ENCODE measurements around the gene TCF20.

Gene TCF20

DNA sequence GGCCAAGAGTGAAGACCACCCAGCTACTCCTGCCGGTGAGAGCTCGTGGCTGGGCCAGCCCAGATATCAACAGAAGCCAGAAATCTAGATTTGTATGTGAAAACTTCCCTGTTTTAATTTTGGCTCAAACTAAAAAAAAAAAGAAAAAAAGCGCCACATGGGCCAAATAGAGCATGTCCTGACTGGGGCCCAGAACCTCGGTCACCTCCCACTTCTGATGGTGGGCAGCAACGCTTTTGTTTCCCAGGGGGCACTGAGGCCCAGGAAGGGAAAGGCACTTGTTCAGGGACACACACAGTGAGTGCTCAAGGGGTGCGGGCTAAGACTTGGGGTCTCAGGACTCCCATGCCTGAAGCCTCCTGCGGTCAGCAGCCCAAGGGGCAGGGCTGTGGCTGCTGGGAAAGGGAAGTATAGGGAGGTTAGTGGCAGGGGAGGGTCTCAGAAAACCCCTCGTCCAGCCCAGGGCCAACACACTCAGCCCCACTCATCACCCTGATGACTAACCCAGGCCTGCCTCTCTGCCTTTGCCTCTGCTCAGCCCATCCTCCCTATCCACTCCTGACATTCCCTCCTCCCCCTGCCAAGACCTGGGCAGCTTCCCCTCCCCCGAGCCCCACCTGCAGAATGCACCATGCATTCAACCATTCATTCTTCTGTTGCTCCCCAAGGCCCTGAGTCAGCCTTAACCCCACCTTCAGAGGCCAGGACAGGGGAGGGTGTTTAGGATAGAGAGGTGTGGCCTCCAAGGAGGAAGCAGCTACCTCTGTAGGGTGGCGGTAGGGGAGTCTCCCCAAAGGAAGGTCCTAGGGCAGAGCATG is 30.0 kb upstream of the TCF20 start:
- no peak for DNase-seq (ENCODE audit: low read depth in 2 of 2)

DNA sequence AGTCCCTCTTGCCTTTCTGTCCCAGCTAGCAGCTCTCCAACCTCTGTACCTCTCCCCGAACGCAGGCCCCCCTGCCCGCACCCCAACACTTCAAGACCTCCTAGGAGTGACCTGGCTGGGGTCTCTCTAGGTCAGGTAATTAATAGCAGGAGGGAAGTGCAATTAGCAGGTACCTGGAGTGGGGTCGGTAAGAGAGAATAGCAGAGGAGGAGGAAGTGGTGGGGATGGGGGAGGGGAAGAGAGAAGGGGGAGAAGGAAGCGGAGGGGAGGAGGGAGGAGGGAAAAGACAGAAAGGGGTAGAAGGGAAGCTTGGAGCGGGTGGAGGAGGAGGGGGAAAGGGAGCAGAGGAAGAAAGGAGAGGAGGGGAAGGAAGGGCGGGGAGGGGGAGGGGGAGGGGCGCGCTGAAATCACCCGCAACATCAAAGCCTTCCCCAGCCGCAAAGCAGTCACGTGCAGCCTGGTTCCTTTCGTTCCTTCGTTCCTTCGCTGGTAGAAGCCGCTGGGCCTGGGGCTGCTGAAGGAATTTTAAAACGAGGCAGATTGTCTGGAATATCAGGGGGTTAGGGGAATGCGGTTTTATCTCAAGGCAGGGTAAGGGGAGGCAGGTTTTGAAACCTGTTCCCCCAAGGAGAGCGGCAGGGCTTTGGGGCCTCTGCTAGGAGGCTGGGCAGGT is 29.3 kb upstream of the TCF20 start:
- DNase-seq (ENCODE audit: low read depth in 2 of 2), result no peak

DNA sequence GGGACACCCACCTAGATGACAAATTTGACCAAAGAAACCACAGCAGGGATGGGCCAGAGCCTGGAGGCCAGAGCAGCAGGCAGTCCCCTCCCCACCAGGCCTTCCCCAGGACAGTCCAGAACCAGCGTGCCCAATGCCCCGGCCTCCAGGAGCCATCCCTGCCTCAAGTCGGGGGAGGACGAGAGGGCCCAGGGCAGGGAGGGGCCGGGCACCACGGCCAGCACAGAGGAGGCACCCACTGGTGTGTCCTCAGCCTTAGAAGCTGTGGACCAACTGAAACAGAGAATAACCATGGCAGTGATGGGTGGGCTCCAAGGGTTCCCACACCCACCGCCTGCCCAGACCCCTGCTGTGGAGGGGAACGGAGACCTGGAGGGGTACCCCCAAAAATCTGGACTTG is 28.3 kb upstream of the TCF20 start:
- DNase-seq (ENCODE audit: low read depth in 2 of 2), result no peak

DNA sequence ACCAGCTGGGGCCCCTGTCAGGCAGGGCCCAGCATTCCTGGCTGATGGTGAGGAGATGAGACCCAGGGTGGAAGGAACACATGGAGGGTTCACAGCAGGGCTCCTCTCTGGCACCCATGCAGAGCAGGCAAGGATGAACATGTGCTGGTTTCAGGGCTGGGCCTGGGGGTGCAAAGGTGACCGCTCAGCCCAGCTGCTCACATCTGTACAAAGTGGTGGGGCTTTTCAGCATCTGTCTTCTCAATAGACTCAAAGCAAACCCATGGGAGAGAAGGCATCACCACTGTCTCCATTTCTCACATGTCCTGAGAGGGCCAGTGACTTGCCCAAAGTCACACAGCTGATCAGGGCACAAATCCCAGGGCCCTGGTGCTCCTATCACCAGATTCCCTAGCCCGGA is 27.3 kb upstream of the TCF20 start:
- no peak for DNase-seq (ENCODE audit: low read depth in 2 of 2)

DNA sequence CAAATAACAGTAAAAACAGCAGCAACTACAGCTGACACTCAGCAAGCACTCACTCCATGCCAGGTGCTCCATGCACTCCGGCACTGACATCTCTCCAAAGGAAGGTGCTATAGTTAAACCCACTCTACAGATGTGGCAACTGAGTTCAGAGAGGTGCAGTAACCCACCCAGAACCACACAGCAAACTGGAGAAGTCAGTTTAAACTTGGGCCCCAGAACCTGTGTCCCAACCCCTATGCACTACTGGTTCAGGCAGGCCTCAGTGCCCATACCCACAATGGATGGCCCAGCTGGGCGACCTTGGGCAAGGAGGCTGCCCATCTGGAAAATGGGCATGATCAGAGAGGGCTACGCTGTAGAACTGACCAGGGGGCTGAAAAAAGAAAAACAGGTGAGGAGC is 26.4 kb upstream of the TCF20 start:
- DNase-seq (ENCODE audit: low read depth in 2 of 2), result no peak

DNA sequence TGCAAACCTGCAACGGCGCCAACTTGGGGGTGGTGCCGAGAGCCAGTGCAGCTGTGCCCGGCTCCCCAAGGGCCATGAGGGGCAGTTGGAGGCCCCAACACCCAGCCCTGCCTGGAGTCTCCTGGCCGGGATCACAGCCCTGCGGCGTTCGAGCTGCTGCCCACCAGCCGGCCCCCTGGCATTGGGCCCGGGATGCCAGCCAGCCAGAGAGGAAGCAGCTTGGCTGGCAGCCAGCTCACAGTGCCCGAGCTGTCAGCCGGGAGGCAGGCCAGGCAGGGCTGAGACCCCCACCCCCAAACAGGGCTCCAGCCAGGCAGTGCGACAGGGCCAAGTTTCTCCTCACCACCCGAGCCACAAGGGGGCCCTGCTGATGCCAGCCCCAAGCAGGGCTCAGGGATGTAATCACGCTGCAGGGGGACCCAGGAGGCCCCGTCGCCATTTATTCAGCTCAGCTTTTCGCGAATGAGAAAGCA is 26.0 kb upstream of the TCF20 start:
- DNase-seq (ENCODE audit: low read depth in 2 of 2), result no peak

DNA sequence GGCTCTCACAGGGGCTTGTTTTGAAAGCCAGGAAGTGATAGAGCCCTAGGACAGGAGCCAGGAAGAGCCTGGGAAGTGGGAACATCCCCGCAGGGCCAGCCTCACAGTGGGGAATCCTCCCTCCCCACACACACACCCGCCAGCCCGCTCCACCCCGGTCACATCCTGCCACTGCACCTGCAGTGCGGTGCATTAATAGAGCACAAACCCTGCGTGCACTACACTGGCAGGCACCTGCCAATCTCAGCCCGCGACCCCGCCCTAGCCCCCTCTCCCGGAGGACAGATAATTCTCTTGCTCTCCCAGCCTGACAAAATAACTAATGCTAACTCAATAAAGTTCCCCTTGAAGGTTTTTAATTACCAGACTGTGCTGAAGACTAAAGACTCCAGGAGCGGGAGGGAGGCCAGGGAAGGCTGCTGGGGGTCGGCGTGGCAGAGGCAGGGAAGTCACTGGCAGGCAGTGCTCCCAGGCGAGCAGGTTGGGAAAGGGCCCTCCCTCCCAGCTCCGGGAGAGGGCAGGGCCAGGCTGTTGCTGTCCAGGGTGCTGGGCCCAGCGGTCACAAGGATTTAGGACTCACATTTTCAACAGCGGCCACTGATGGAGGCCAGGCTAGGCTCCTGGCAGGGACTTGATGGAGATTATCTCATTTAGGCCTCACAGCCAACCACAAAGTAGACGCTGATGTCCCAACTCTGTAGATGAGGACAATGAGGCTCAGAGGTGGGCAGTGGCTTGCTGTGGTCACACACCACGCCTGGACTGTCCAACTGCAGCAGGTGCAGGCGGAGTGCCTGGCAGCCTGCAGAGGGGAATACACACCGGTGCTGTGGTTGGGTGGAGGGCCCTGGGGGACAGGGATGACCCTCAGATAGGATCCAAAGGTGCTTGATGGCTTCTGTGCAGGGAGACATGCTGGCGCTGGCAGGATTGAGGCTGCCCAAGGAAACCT is 23.9 kb upstream of the TCF20 start:
- DNase-seq (ENCODE audit: low read depth in 2 of 2), result no peak

DNA sequence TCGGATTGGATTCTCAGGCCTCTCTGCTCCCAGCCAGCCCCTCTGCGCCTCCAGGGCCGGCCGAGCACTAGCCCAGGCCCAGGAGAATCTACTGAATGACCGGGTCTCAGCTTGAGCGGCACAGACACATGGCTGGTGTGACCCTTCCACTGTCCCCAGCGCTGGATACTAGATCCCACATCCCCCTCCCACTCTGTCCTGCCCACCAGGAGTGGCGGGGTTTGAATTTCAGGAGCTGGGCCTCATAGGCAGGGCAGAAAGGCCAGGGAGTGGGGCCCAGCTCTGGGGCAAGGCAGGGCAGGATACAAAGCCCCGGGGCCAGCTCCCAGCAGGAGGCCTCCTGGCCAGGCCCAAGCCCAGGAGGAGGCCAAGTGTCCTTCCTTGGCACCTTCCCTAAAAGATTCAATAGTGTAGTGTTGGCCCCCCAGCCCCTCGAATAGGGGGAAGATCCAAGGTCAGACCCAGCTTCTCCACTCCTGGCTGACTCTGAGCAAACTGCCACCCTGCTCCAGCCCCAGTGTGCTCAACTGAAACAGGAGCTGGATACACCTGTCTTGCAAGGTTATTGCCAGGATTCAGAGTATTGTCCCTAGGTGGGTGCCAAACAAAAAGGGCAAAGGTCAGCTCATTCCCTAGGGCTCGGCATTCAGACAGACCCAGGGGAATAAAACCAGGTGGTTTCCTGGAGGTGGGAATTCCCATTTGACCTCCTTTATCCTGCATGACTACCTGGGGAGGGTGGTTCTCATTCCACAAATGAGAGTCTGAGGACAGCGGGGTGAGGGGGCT is 22.5 kb upstream of the TCF20 start:
- DNase-seq (ENCODE audit: low read depth in 2 of 2), result no peak

DNA sequence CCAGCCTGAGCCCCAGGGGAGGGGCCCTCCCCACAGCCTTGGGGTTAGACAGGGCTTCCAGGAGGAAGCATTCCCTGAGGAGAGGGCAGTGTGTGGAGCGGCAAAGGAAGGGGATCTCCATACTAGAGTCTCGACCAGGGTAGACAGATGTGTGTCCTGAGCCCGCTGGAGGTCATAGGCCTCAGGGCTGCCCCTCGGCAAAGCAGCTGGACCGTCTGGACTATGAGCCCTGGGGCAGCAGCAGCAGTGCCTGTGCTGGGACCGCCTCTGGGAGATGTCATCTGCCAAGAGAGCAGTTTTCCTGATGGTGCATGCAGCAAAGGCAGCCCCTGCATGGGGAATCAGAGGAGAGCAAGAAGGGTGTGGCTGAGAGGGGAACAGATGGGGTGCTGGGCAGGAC is 20.8 kb upstream of the TCF20 start:
- no peak for DNase-seq (ENCODE audit: low read depth in 2 of 2)

DNA sequence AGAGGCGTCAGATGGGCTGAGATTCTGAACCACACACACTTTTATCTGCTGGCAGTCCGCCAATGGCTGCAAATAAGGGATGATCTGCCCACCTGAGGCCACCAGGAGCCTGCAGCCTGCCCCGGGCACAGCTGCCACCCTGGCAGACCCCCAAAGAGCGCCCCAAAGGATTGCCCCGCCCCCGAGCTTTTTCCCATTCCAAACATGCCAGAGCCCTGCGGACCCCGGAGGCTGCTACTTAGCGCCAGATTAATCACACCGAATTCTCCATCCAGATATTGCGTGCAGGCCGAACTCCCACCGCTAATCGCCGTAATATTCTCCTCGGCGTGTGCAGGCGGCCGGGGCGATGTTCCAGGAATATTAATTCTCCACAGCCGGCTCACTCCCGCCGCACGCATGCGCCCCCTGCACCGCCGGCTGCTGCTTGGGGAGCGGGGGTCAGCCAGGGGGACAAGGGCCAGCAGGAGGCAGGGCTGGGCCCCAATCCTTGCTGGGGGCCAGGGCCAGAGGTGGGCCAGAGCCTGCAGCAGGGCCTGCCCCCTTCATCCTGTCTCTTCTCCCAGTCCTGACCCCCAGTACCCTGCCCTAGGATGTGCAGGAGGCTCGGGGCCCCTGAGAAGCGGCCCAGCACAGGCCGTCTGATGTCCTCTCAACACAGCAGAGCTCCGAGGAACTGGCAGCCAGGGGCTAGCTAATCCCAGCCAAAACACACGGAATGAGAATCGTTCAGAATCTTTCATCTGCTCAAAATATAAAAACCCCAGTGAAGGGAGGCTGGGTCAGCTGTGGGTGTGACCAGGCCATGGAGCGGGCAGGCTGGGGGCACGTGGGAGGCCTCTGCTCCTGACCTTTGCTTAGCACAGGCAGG is 19.5 kb upstream of the TCF20 start:
- no peak for DNase-seq (ENCODE audit: low read depth in 2 of 2)

DNA sequence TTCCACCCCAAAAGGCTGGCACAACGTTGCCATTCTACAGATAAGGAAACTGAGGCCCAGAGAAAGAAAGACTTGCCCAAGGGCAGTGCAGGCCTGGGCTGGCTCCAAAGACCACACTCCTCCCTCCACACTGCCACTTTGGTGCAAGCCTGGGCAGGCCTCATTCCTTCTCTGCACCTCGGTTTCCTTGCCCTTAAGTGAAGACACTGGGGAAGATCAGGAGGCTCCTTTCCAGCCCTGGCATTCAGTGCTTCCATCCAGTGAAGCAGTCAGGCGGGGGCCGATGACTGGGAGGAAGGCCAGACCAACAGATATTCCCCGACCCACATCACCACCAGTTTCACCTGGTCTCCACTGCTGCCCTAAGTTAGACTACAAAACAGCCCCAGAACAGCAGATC is 18.3 kb upstream of the TCF20 start:
- DNase-seq (ENCODE audit: low read depth in 2 of 2), result no peak

DNA sequence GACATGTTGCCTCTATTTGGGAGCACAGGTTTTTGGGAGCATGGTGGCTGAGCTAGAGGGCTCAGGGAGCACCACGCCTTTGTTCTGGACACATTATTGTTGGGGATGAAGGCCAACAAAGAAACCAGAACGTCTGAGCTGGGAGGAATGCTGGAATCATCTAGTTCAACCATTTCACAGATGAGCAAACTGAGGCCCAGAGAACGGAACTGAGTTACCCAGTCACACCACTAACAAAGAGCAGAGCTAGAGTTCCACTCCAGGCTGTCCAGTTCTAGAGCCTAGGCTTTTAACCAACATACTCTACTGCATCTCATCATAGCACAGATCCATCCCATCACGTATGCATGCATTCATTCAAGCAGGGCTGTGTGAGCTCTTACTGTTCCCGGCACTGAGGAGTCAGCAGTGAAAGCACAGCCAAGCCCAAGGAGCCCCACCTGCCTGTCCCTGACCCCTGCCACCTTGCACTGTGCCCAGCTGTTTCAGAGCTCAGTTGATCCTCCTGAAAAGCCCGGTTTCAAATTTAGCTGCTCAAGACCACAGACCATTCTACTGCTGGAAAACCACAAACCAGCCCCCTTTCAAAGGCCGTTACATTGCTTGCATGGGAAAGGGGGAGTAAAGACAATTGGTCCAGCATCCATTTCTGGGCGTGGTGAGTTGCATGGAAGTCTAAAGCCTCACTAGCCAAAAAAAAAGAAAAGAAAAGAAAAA is 16.9 kb upstream of the TCF20 start:
- DNase-seq (ENCODE audit: low read depth in 2 of 2), result no peak

DNA sequence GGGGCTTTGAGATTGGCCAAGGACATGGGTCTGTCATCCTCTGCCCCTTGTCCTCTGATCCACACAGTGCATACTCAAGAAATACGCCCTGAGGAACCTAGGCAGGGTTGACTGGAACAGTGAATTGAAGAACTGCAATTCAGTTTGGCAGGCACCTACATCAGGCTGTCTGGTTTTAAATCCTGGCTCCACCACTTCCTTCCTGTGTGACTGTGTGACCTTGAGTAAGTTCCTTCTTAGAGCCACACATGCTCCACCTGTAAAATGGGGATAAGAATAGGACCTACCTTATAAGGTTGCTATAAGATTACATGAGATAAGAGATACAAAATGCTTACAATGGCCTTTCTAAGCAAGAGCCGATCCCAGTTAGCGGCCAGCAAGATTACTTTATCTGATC is 15.8 kb upstream of the TCF20 start:
- DNase-seq (ENCODE audit: low read depth in 2 of 2), result no peak

DNA sequence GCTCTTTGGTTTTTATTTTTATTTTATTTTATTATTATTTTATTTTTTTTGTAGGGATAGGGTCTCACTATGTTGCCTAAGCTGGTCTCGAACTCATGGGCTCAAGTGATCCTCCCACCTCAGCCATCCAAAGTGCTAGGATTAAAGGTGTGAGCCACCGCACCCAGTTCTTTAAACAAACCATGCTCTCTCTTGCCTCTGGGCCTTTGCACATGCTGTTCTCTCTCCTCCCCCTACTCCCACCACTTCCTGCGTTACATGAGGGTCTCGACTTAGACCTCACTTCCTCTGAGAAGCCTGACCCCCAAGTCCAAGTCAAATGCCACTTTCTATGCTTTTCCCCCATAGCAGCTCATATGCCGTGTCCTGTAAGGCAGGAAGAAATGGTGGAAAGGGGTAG is 15.2 kb upstream of the TCF20 start:
- DNase-seq (ENCODE audit: low read depth in 2 of 2), result no peak

DNA sequence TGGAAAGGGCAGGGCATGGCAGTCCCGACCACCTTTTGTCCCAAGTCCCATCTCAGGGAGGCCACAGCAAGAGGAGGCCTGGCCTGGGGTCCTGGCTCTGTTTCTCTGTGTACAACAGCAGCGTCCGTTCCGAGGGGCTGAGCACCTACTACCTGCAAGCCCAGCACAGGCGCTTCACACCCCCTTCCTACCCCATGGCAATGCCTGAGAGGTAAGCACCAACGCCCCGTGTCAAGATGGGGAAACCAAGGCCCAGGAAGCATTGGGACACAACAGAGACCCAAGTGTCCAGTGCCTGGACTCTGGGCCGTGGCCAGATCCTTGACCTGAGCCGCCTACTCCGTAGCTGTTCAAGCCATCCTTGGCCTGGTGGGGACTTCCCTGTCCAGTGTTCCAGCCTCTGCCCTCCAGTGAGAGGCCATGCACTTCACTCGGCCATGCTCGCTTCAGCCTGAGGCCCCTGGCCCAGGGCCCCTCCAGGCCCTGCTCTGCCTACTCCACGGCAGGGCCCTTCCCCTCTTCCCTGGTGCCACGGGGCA is 14.3 kb upstream of the TCF20 start:
- DNase-seq (ENCODE audit: low read depth in 2 of 2), result no peak

DNA sequence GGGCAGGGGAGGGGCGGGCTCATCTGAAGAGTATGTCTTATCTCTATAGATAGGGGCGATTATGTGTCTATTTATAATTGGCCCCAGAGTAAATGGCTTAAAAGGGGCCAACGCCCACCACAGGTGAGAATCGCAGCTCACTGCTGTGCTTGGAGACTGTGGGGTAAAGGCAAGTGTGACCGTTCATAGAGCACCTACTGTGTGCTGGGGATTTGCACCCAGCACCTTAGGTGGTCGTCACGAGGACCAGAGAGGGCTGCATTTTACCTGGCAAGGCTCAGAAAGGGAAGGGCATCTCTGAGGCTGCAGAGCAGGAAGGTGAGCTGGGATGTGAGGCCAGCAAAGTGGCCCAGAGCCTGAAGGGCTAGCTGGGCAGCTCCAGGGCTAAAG is 13.7 kb upstream of the TCF20 start:
- no peak for DNase-seq (ENCODE audit: low read depth in 2 of 2)

DNA sequence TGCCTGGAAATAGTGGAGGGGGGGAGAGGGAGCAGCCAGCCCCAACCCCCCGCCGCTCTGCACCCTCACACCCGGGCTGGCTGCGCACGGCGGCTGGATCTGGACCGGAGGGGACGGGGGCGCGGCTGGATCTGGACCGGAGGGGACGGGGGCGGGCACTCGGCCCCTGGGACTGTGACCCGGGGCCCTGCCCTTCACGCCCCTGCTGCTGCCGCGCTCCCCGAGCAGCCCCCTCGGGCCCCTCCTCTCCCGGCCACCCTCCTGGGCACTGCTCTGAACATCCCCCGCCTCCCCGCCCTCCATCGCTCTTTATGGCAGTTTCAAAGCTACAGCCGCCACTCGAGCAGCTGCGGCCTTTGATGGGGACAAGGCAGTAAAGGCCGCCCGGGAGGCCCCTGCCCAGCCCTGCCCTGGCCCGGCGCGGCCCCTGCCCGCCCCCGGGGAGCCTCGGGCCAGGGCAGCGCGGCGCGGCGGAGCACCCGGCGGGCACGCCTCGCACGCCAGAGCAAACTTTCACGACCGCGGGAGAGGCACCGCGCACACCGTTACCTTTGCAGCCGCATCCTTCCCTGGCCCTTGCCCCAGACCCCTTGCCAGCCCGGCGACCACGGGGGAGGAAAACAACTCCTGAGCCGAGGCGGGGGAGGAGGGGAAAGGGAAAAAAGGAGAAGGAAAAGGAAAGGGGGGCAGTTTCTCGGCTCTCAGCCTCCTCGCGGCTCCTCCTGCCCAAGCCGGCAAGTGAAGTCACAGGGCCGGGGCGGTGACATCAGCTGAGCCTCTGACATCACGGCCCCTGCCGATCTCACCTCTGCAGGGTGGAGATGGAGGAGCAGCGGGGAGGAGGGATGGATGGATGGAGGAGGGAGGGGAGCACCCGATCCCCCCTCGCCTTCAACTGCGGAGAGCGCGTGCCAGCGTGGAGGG is 13.1 kb upstream of the TCF20 start:
- peak in 1 of 2 donors; percentile 25 for DNase-seq (ENCODE audit: low read depth in 2 of 2)

DNA sequence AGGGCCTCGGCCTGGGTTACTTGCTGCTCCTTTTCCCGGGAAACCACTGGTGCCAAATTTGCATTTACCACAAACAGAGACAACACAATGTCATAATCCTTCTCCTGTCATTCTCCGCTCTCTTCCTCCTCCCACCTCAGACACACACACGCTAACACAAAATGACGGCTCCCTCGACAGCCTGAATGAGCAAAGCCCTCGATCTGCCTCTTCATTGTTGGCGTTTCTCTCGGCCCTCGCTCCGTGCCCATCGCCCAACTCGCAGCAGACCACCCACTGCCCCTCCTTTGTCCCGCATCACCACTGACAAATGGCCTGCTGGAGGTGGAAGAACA is 12.5 kb upstream of the TCF20 start:
- DNase-seq (ENCODE audit: low read depth in 2 of 2), result no peak

Measured in stimulated activated CD8-positive, alpha-beta memory T cell treated with anti-CD3 and anti-CD28 coated beads, Interleukin-2, amount 100 ng/mL, for 48 hours (primary cell).